GM12875 (cell line): ENCODE measurements around the gene GDF9.
"Not testable (repeated sequence)": the region's sequence is repeated elsewhere in the genome, so short reads cannot be mapped to it uniquely, and the experiment has no call there.

ENCODE experiments used
- H3K4me3 ChIP-seq: one replicate; pipeline ENCODE4 v1.5.1; 2011; ENCODE audit warnings: low read depth, low read length, control low read depth
- TF ChIP-seq, protein P1 (sequence below): IDR thresholded peaks from 2 replicates; pipeline ENCODE4 v1.5.1; 2011; ENCODE audit warnings: low read depth, mild to moderate bottlenecking, control low read depth, inconsistent platforms, low read length, moderate library complexity, borderline replicate concordance; ENCODE audit not compliant: insufficient read depth

The GDF9 gene

DNA sequence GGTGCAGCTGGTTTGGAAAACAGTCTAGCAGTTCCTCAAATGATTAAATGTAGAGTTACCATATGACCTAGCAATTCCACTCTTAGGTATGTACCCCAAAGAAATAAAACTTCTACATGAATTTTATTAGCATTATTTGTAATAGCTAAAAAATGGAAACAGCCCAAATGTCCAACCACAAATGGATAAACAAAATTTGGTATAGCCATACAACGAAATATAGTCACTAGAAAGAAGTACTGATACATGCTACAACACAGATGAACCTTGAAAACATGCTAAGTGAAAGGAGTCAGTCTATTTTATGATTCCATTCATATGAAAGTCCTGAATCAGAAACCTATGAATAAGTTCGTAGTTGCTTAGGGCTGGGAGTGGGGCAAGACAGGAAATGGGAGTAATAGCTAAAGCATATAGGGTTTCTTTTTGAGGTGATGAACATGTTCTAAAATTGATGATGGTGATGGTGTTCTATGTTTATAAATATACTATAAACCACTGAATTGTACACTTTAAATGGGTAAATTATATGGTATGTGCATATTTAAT lies 6.3 kb downstream of the GDF9 start:
- TF ChIP-seq, protein P1, sequence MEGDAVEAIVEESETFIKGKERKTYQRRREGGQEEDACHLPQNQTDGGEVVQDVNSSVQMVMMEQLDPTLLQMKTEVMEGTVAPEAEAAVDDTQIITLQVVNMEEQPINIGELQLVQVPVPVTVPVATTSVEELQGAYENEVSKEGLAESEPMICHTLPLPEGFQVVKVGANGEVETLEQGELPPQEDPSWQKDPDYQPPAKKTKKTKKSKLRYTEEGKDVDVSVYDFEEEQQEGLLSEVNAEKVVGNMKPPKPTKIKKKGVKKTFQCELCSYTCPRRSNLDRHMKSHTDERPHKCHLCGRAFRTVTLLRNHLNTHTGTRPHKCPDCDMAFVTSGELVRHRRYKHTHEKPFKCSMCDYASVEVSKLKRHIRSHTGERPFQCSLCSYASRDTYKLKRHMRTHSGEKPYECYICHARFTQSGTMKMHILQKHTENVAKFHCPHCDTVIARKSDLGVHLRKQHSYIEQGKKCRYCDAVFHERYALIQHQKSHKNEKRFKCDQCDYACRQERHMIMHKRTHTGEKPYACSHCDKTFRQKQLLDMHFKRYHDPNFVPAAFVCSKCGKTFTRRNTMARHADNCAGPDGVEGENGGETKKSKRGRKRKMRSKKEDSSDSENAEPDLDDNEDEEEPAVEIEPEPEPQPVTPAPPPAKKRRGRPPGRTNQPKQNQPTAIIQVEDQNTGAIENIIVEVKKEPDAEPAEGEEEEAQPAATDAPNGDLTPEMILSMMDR, result no peak
- H3K4me3 ChIP-seq, result no peak overlapping the region

DNA sequence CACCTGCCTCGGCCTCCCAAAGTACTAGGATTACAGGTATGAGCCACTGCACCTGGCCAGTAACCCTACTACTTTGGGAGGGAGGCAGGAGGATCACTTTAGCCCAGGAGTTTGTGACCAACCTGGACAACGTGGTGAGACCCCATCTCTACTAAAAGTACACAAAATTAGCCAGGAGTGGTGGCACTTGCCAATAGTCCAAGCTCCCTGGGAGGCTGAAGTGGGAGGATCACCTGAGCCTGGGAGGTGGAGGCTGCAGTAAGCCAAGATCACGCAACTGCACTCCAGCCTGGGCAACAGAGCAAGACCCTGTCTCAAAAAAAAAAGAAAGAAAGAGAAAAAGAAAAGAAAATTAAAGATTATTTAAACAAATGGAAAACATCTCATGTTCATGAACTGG lies 10.3 kb downstream of the GDF9 start:
- TF ChIP-seq, protein P1, result no peak
- H3K4me3 ChIP-seq, result no peak overlapping the region

DNA sequence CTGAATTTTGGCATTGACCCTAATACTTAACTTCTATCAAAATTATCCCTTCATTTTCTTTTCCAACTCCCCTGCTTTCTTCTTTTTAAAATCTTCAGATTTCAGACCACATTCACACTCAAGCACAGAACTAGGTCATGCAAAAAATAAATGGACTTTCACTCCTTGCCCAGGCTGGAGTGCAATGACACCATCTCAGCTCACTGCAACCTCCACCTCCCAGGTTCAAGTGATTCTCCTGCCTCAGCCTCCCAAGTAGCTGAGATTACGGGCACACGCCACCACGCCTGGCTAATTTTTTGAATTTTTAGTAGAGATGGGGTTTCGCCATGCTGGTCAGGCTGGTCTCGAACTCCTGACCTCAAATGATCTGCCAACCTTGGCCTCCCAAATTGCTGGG lies 11.3 kb downstream of the GDF9 start:
- H3K4me3 ChIP-seq, result not testable (repeated sequence)

DNA sequence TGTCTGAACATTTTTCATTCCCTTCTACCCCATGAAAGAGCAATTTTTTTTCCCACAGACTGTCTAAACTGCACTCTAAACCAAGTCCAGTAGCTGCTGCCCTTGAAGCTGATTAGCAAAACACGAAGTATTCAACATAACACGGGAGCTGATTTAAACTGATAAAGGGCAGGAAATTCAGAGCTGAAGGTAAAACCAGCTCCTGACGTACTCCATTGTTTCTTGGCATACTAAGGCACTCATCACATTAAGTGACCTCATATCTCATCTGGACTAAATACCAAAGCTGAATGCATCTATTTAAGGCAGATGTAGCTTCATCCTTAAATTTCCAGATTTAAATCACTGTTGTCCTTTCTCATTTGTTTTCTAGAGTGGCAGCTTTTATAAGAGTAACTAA lies 12.0 kb downstream of the GDF9 start:
- no peak overlapping the region for H3K4me3 ChIP-seq
- TF ChIP-seq, protein P1, result no peak

DNA sequence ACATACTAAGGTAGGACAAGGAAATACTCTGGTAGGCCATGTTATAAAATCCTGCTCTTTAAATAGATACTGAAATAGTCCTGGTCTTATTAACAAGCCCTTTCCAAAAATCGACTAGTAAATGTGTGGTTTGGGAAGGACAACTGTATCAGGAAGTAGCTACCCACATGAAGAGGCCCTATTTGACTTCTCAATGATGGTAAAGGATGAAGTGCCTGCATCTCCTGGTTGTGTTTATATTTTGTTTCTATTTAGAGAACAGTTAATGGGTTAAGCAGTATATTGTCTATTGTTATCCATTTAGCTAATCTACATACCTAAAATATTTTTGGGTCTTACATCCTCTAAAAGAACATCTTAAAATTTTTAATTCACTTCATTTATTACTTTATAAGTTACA lies 12.5 kb downstream of the GDF9 start:
- H3K4me3 ChIP-seq, result no peak overlapping the region
- TF ChIP-seq, protein P1, result no peak

DNA sequence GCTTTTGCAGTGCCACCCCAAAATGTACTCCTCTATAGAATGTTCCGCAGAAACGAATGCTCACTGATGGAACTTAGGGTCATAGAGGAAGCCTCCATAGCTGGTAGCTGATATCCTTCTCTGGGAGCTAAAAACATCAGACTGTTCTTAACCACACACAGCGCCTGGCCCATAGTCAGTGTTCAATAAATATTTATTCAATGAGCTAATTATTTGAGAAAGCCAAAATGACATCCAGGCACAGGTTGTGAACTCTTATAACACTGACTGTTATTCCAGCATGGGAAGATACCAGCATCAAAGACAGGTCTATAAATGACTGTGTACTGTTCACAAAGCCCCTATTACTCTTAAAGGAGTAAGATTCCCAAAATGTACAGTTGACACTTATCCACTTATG lies 12.9 kb downstream of the GDF9 start:
- TF ChIP-seq, protein P1, result no peak

DNA sequence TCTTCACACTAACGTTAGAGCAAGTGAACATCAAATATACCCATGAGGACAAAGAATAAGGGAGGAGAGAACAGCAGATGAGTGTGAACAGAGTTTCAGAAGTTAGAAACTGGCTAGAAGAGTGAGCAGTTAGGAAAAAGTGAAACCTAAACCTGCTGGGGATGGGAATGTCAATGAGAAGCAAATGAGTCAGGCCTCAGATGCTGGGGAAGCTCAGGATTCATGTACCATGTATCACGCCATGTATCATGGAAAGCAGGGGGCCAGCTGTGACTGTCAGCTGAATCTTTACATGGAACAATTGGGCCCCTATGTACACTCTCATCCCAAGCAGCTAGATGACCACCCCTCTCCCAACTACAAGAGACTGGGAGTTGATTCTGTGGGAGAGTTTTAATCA lies 16.2 kb downstream of the GDF9 start:
- TF ChIP-seq, protein P1, result no peak
- no peak overlapping the region for H3K4me3 ChIP-seq

More for the DNA sequence above, 12.9 kb downstream of the GDF9 start:
- no peak overlapping the region for H3K4me3 ChIP-seq

DNA sequence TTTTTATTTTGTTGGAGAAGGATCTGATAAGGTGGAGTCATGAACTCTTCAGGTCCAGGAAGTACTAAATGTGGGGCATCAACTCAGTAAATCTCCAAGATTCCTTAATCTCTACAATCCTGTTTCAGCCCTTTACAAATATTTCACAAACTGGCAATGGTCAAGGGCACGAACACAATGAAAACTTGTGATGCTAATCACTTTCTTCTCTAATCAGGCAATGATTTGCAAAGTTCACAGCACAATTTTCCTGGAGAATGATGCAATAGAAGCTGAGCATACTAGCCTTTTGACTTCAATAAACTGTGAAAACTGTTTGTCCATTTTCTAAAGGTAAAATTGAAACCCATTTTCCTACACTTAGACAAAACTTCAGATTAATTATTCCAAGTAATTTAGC lies 16.9 kb downstream of the GDF9 start:
- TF ChIP-seq, protein P1, result no peak
- no peak overlapping the region for H3K4me3 ChIP-seq
